Liver (tissue), 9 donors: ENCODE measurements around the gene ADRM1. TPM values are rescaled to one million over a fixed set of nuclear protein-coding genes. Genes with fewer than 3 reads are reported as not detected.

Experiments used
- DNase-seq: peaks from one replicate; pipeline ENCODE4 v3.0.0-alpha.2; 2017; ENCODE audit warnings: low spot score
- H3K27ac ChIP-seq, 2 donors: one replicate each; pipeline ENCODE4 v1.7.0; 2013; ENCODE audit warnings: inconsistent platforms in 2 of 2, low read length in 2 of 2, control low read depth in 1 of 2, low read depth in 1 of 2, mild to moderate bottlenecking in 1 of 2
- H3K27me3 ChIP-seq, 4 donors: one replicate each; pipeline versions ENCODE4 v1.6.1 to v1.7.0; 2013; ENCODE audit warnings: low read length in 3 of 4, inconsistent platforms in 1 of 4, mild to moderate bottlenecking in 1 of 4, moderate library complexity in 1 of 4; ENCODE audit not compliant: control insufficient read depth in 4 of 4, insufficient read depth in 4 of 4
- H3K36me3 ChIP-seq, 4 donors: one replicate each; pipeline versions ENCODE4 v1.6.1 to v1.7.0; 2013; ENCODE audit warnings: low read length in 3 of 4, mild to moderate bottlenecking in 3 of 4, low read depth in 1 of 4, moderate library complexity in 1 of 4; ENCODE audit not compliant: control insufficient read depth in 4 of 4, insufficient read depth in 3 of 4
- H3K4me1 ChIP-seq, 4 donors: one replicate each; pipeline versions ENCODE4 v1.6.1 to v1.7.0; 2013; ENCODE audit warnings: low read length in 3 of 4, mild to moderate bottlenecking in 3 of 4, moderate library complexity in 1 of 4; ENCODE audit not compliant: control insufficient read depth in 4 of 4, insufficient read depth in 4 of 4
- H3K4me3 ChIP-seq, 3 donors: one replicate each; pipeline versions ENCODE4 v1.6.1 to v1.7.0; 2013; ENCODE audit warnings: low read length in 3 of 3, control low read depth in 1 of 3, low read depth in 1 of 3, mild to moderate bottlenecking in 1 of 3
- H3K9ac ChIP-seq, 2 donors: one replicate each; pipeline ENCODE4 v1.7.0; 2013; ENCODE audit warnings: low read length in 2 of 2, mild to moderate bottlenecking in 2 of 2, moderate library complexity in 2 of 2, control low read depth in 1 of 2, low read depth in 1 of 2
- H3K9me3 ChIP-seq, 4 donors: one replicate each; pipeline versions ENCODE4 v1.6.1 to v1.7.0; 2013; ENCODE audit warnings: low read length in 3 of 4; ENCODE audit not compliant: control insufficient read depth in 4 of 4
- ATF3 ChIP-seq: IDR thresholded peaks from 2 replicates; pipeline ENCODE4 v1.6.1; 2016; ENCODE audit warnings: antibody characterized with exemption
- CTCF ChIP-seq: fragments of 150-350 bp; IDR thresholded peaks from 2 replicates; pipeline ENCODE4 v1.5.1; 2017; ENCODE audit warnings: improper control_type of control experiment, low read depth, low read length; ENCODE audit not compliant: missing input control
- EGR1 ChIP-seq, 2 donors: IDR thresholded peaks; 2 replicates each; pipeline ENCODE4 v1.6.1; 2016 to 2018; ENCODE audit warnings: antibody characterized with exemption in 2 of 2, low read depth in 2 of 2
- FOXA2 ChIP-seq: IDR thresholded peaks from 2 replicates; pipeline ENCODE4 v1.6.1; 2016; ENCODE audit warnings: antibody characterized with exemption
- GABPA ChIP-seq, 2 donors: IDR thresholded peaks in 1 of 2; conservative IDR thresholded peaks in 1 of 2; 2 replicates each; pipeline ENCODE4 v1.6.1; 2016; ENCODE audit warnings: antibody characterized with exemption in 2 of 2, mild to moderate bottlenecking in 1 of 2, moderate library complexity in 1 of 2
- HNF4A ChIP-seq, 2 donors: conservative IDR thresholded peaks; 2 replicates each; pipeline ENCODE4 v1.6.1; 2016; ENCODE audit warnings: antibody characterized with exemption in 2 of 2, mild to moderate bottlenecking in 2 of 2
- JUND ChIP-seq, 2 donors: IDR thresholded peaks; 2 replicates each; pipeline ENCODE4 v1.6.1; 2016; ENCODE audit warnings: antibody characterized with exemption in 2 of 2
- MAX ChIP-seq: IDR thresholded peaks from 2 replicates; pipeline ENCODE4 v1.6.1; 2016; ENCODE audit warnings: antibody characterized with exemption
- RAD21 ChIP-seq, 2 donors: IDR thresholded peaks; 2 replicates each; pipeline ENCODE4 v1.6.1; 2016; ENCODE audit warnings: antibody characterized with exemption in 2 of 2, mild to moderate bottlenecking in 2 of 2
- REST ChIP-seq: IDR thresholded peaks from 2 replicates; pipeline ENCODE4 v1.6.1; 2016; ENCODE audit warnings: antibody characterized with exemption, mild to moderate bottlenecking
- SP1 ChIP-seq: IDR thresholded peaks from 2 replicates; pipeline ENCODE4 v1.6.1; 2018; ENCODE audit warnings: antibody characterized with exemption, mild to moderate bottlenecking
- YY1 ChIP-seq: IDR thresholded peaks from 2 replicates; pipeline ENCODE4 v1.6.1; 2016; ENCODE audit warnings: antibody characterized with exemption, mild to moderate bottlenecking
- WGBS: extraction: QIAGEN DNeasy Blood & Tissue Kit; methylation state at CpG from one replicate; pipeline ENCODE4 v1.1.7; 2013; 5-methylcytosine and 5-hydroxymethylcytosine counted together
- polyA plus RNA-seq, 2 donors: library from polyadenylated mRNA; stranded (reverse) in 1 of 2; unstranded in 1 of 2; fragments of 200-250 nt in 1 of 2; fragments of >200 nt in 1 of 2; fragmentation: Nextera tagmentation in 1 of 2; extraction: Ambion mirVana in 1 of 2; gene quantifications; one replicate each; pipeline versions ENCODE4 v1.2.1 to v1.2.3, GENCODE V29; 2013 to 2015
- total RNA-seq, 2 donors: library from RNA; depleted of rRNA; stranded (reverse); fragments of >200 nt; gene quantifications; one replicate each; pipeline ENCODE4 v1.2.3, GENCODE V29; 2014
- donor health status: healthy.
- donor health status: healthy.
- donor health status: healthy.
- donor health status: healthy.
- donor health status: healthy.

ADRM1 gene
- total RNA-seq, result 10 to 100 TPM; 45.3 to 70.9 TPM
- polyA plus RNA-seq, result 10 to 100 TPM; 83.8 to 91.0 TPM

GRCh38 chr20:62302341-62303061 is at the start of gene ADRM1:
TSS of gene ADRM1 (plus strand) at chr20:62302997. CDS start at chr20:62303569, 572 bp downstream.
- peak; percentile 82 for TF ChIP-seq SP1
- peak; percentile 83 to 95 for TF ChIP-seq GABPA (IDR thresholded peaks at IDR 0.05 in 1 of 2, conservative IDR thresholded peaks at IDR 0.05 in 1 of 2)
- TF ChIP-seq HNF4A (conservative IDR thresholded peaks at IDR 0.05), result peak in 1 of 2 donors; percentile 9
- TF ChIP-seq CTCF, result peak; percentile 86
- peak; percentile 19 for TF ChIP-seq YY1
- TF ChIP-seq MAX, result no peak
- peak; percentile 98 to 100 for TF ChIP-seq EGR1 (IDR thresholded peaks at IDR 0.05; ENCODE audit: low read depth in 2 of 2)
- TF ChIP-seq ATF3, result no peak
- peak; percentile 68 to 77 for TF ChIP-seq RAD21 (IDR thresholded peaks at IDR 0.05)
- Histone ChIP-seq H3K36me3 (peaks cover 8 to 21% (median 17%) of the 10 kb centered on the region in 4 donors), H3K27me3 (no peaks in the 10 kb centered on the region), H3K9me3 (no peaks in the 10 kb centered on the region), H3K4me1 (peaks cover 18 to 52% (median 45%) of the 10 kb centered on the region in 4 donors), H3K27ac (peak within 1 kb of the TSS; percentile 100), H3K9ac (peak within 1 kb of the TSS; percentile 75 to 95), H3K4me3 (peak within 1 kb of the TSS; percentile 79 to 93 (median 85))
- DNase-seq, result peak; percentile 97
- under 1% methylated on average over 81 of the region's 81 CpGs for WGBS

DNA sequence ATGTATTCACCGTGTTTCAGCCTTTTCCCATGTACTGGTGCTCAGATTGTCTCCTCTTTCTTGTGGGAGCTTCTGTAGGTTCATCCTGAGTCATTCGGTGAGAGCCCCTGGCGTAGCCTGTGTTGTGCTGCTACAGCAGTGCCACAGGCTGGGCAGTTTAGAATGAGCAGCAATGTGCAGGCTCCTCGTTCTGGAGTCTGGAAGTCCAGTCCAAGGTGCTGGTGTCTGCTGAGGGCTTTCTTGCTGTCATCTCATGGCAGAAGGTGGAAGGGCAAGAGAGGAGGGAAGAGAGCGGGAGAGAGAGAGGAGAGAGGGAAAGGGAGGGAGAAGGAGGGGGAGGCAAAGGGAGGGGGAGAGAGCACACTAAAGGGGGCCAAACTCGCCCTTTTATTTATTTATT is 49.4 kb upstream of the ADRM1 start:
- Histone ChIP-seq H3K4me3 (no peak overlapping the region), H3K4me1 (no peaks in the 10 kb centered on the region), H3K9ac (no peak overlapping the region), H3K9me3 (no peaks in the 10 kb centered on the region), H3K36me3 (peaks cover 2 to 21% (median 8%) of the 10 kb centered on the region in 4 donors), H3K27me3 (no peaks in the 10 kb centered on the region), H3K27ac (no peak overlapping the region)
- TF ChIP-seq FOXA2 (no peak), EGR1 (IDR thresholded peaks at IDR 0.05; ENCODE audit: low read depth in 2 of 2) (no peak), JUND (IDR thresholded peaks at IDR 0.05) (no peak), RAD21 (IDR thresholded peaks at IDR 0.05) (no peak), REST (no peak), SP1 (no peak), YY1 (no peak), MAX (no peak)
- no peak for DNase-seq
- WGBS, result 94% methylated on average over 6 of the region's 6 CpGs
